HFF-Myc (cell line): ENCODE measurements around the gene FAM13A.

ENCODE experiments used
- DNase-seq: peaks from one replicate; pipeline ENCODE4 v3.0.0-alpha.2; 2011; ENCODE audit warnings: low read depth; ENCODE audit errors: extremely low read depth
- H3K4me3 ChIP-seq: replicated peaks from 2 replicates; pipeline ENCODE4 v1.5.1; 2011; ENCODE audit warnings: low read depth, mild to moderate bottlenecking, control low read depth, low read length
- TF ChIP-seq, protein P1 (sequence below): IDR thresholded peaks from 2 replicates; pipeline ENCODE4 v1.5.1; 2012; ENCODE audit warnings: mild to moderate bottlenecking, low read depth, low read length, control low read depth; ENCODE audit errors: missing control alignments

FAM13A gene

DNA sequence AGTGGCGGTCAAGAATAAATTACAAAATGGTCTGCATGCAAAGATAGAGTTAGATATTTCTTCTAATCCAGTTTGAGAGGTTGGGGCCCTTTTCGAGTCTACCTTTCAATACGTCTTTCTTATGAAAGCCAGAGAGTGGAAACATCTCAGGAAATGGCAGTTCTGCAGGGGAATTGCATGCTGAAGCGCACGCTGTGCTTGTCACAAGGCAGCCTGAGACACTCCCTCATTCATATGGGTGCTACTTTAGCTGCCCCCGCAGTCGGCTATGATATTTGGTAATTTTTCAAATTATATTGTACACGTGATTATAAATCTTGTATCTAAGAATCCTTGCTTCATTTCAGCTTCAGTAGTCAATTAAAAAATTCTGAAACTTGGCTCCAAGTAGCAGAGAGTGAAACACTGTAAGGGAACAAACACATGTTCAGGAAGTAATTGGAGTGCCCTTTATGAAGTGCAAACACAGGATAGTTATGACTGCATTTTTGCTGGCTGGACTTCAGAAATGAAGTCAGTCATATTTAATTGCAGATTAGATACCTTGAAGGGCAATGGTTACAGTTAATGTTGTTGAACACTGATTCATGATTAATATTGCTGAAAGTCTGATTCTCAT lies 213.8 kb downstream of the FAM13A start:
- DNase-seq: no peak
- no peak overlapping the region for H3K4me3 ChIP-seq
- TF ChIP-seq, protein P1, sequence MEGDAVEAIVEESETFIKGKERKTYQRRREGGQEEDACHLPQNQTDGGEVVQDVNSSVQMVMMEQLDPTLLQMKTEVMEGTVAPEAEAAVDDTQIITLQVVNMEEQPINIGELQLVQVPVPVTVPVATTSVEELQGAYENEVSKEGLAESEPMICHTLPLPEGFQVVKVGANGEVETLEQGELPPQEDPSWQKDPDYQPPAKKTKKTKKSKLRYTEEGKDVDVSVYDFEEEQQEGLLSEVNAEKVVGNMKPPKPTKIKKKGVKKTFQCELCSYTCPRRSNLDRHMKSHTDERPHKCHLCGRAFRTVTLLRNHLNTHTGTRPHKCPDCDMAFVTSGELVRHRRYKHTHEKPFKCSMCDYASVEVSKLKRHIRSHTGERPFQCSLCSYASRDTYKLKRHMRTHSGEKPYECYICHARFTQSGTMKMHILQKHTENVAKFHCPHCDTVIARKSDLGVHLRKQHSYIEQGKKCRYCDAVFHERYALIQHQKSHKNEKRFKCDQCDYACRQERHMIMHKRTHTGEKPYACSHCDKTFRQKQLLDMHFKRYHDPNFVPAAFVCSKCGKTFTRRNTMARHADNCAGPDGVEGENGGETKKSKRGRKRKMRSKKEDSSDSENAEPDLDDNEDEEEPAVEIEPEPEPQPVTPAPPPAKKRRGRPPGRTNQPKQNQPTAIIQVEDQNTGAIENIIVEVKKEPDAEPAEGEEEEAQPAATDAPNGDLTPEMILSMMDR: no peak

DNA sequence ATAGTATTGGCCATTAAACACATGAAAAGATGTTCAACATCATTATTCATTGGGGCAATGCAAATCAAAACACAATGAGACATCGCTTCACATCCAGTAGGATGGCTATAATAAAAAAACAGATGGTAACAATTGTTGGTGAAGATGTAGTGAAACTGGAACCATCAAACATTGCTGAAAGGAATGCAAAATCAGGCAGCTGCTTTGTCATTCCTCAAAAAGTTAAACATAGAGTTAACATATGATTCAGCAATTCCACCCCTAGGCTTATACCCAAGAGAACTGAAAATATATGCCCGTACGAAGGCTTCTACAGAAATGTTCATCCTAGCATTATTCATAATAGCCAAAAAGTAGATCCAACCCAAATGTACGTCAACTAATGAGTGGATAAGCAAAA lies 215.3 kb downstream of the FAM13A start:
- DNase-seq: peak; percentile 25
- no peak overlapping the region for H3K4me3 ChIP-seq
- TF ChIP-seq, protein P1: no peak

- TF ChIP-seq, protein P1: no peak
- H3K4me3 ChIP-seq: no peak overlapping the region
- DNase-seq: no peak
Measured at GRCh38 chr4:88836216-88836615, 220.8 kb downstream of the FAM13A start.

DNA sequence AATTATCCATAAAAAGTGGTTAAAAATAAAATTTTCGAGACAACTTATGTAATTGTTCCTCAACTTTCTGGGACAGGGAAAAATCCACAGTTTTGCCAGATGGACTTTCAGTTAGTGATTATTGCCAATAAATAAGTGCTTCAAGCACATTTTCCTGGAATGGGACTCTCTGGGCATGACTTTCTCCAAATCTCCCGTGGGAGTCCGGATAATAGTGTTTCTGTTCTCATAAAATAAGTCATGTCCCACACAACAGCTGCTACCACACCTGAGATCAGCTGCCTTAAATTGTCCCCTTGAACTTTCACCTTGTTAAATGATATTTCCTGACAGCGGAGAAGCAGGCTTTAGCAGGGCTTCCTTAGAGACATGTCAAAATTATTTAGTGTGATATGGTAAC lies 226.0 kb downstream of the FAM13A start:
- DNase-seq: no peak
- TF ChIP-seq, protein P1: no peak
- no peak overlapping the region for H3K4me3 ChIP-seq

- TF ChIP-seq, protein P1: no peak
- no peak overlapping the region for H3K4me3 ChIP-seq
- no peak for DNase-seq
Measured at GRCh38 chr4:88830598-88830997, 226.4 kb downstream of the FAM13A start.

- TF ChIP-seq, protein P1: no peak
- no peak for DNase-seq
- H3K4me3 ChIP-seq: no peak overlapping the region
Measured at GRCh38 chr4:88828842-88829571, 228.0 kb downstream of the FAM13A start.
